GM21786 (cell line): Measurements from ENCODE around the gene RBM4.
A peak's percentile ranks its signal among the peaks of the same experiment; 100 is the strongest.
"Not testable (repeated sequence)": the region's sequence is repeated elsewhere in the genome, so short reads cannot be mapped to it uniquely, and the experiment has no call there.

ENCODE experiments used
- ATAC-seq: cut with Tn5 transposase; IDR thresholded peaks from one replicate; pipeline ENCODE4 v1.9.1; 2021; ENCODE audit not compliant: unreplicated experiment

Gene RBM4

GRCh38 chr11:66616379-66617154 lies 21.9 kb upstream of the RBM4 start, which contains the start of gene RBM14:
RBM14 (plus strand) TSS chr11:66616630; CDS start chr11:66616721, 91 bp downstream.
- peak; percentile 92 for ATAC-seq

- ATAC-seq, result no peak
These were observed 21.2 kb upstream of the RBM4 start for GRCh38 chr11:66617155-66617834.

GRCh38 chr11:66619080-66619554 lies 19.4 kb upstream of the RBM4 start:
- no peak for ATAC-seq

GRCh38 chr11:66624450-66624849 lies 14.1 kb upstream of the RBM4 start:
- ATAC-seq, result no peak

GRCh38 chr11:66625041-66625751 lies 13.3 kb upstream of the RBM4 start:
- ATAC-seq, result no peak

GRCh38 chr11:66625752-66626149 lies 12.8 kb upstream of the RBM4 start:
- no peak for ATAC-seq

GRCh38 chr11:66626382-66626781 lies 12.1 kb upstream of the RBM4 start:
- no peak for ATAC-seq

- no peak for ATAC-seq
These were observed 11.6 kb upstream of the RBM4 start for GRCh38 chr11:66626926-66627325.

- ATAC-seq, result no peak
These were observed 10.4 kb upstream of the RBM4 start for GRCh38 chr11:66628061-66628603.

- no peak for ATAC-seq
These were observed 9.1 kb upstream of the RBM4 start for GRCh38 chr11:66629356-66629755.

GRCh38 chr11:66631883-66632282 lies 6.6 kb upstream of the RBM4 start:
- ATAC-seq, result no peak

- ATAC-seq, result no peak
These were observed 5.6 kb upstream of the RBM4 start for GRCh38 chr11:66632952-66633351.

GRCh38 chr11:66636411-66636810 lies 2.1 kb upstream of the RBM4 start:
- no peak for ATAC-seq

- ATAC-seq, result no peak
These were observed 836 bp upstream of the RBM4 start for GRCh38 chr11:66637557-66638176.

- ATAC-seq, result no peak
These were observed 737 bp downstream of the RBM4 start for GRCh38 chr11:66639066-66639813.

- ATAC-seq, result not testable (repeated sequence)
These were observed 1.4 kb downstream of the RBM4 start for GRCh38 chr11:66639814-66640340.

- ATAC-seq, result no peak
These were observed 3.3 kb downstream of the RBM4 start for GRCh38 chr11:66641834-66642233.

GRCh38 chr11:66643745-66644437 lies 5.4 kb downstream of the RBM4 start:
- no peak for ATAC-seq

- no peak for ATAC-seq
These were observed 8.3 kb downstream of the RBM4 start for GRCh38 chr11:66646828-66647227.
